ENCODE data around the gene JAM2.

DNA sequence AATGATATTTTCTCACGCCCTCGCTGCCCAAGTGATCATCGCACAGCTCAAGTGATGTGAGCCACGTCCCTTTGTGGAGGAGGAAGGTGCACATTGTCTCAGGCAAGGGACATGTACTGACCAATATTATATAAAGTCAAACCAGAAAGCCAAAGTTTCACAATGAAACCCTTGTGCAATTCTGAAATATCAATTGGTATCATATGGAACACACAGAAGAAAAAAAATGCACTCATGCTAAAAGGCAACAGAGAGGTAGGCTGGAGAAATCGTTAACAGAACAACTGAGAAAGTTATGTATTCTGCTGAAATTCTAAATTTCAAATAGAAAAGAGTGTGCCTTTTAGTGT lies 1.9 kb downstream of the JAM2 start:
- TF ChIP-seq ZSCAN29 (IDR thresholded peaks at IDR 0.05) (no peak), SMC3 (IDR thresholded peaks at IDR 0.05; ENCODE audit: borderline replicate concordance, low read length) (no peak), MXI1 (IDR thresholded peaks at IDR 0.05; ENCODE audit: low read depth, low read length) (no peak), ASH2L (IDR thresholded peaks at IDR 0.05; ENCODE audit: borderline replicate concordance, low read depth) (no peak), CBX3 (IDR thresholded peaks at IDR 0.05; ENCODE audit: borderline replicate concordance, low read depth) (no peak), ATF3 (IDR thresholded peaks at IDR 0.05; ENCODE audit: borderline replicate concordance, extremely low read depth, low read depth, low read length) (no peak), RFX5 (IDR thresholded peaks at IDR 0.05; ENCODE audit: low read depth, low read length) (no peak)
